Measurements from ENCODE around the gene ARF4. TPM values are rescaled to one million over a fixed set of nuclear protein-coding genes. Genes with fewer than 3 reads are reported as not detected.

The ARF4 gene
- total RNA-seq, 1 experiment from 2014 or later, result 117 TPM

DNA sequence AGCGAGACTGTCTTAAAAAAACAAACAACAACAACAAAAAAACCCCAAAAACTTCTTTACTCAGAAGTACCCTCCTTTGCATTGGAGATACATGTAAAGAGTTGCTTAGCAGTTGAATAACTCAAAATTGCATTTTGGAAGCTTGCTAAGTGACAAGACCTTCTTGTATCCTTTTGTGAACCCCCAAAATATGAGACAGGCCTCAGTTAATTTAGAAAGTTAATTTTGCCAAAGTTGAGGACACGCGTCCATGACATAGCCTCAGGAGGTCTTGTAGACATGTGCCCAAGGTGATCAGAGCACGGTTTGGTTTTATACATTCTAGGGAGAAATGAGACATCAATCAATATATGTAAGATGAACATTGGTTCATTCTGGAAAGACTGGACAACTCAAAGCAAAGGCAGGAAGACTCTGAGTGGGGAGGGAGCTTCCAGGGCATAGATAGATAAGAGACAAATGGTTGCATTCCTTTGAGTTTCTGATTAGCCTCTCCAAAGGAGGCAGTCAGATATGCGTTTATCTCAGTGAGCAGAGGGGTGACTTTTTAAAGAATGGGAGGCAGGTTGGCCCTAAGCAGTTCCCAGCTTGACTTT, 1.7 kb upstream of the ARF4 start (continued):
- TF ChIP-seq, protein P1, sequence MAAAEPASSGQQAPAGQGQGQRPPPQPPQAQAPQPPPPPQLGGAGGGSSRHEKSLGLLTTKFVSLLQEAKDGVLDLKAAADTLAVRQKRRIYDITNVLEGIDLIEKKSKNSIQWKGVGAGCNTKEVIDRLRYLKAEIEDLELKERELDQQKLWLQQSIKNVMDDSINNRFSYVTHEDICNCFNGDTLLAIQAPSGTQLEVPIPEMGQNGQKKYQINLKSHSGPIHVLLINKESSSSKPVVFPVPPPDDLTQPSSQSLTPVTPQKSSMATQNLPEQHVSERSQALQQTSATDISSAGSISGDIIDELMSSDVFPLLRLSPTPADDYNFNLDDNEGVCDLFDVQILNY (CRISPR knock-in tag; IDR thresholded peaks at IDR 0.05), result no peak
- TF ChIP-seq, protein P2, sequence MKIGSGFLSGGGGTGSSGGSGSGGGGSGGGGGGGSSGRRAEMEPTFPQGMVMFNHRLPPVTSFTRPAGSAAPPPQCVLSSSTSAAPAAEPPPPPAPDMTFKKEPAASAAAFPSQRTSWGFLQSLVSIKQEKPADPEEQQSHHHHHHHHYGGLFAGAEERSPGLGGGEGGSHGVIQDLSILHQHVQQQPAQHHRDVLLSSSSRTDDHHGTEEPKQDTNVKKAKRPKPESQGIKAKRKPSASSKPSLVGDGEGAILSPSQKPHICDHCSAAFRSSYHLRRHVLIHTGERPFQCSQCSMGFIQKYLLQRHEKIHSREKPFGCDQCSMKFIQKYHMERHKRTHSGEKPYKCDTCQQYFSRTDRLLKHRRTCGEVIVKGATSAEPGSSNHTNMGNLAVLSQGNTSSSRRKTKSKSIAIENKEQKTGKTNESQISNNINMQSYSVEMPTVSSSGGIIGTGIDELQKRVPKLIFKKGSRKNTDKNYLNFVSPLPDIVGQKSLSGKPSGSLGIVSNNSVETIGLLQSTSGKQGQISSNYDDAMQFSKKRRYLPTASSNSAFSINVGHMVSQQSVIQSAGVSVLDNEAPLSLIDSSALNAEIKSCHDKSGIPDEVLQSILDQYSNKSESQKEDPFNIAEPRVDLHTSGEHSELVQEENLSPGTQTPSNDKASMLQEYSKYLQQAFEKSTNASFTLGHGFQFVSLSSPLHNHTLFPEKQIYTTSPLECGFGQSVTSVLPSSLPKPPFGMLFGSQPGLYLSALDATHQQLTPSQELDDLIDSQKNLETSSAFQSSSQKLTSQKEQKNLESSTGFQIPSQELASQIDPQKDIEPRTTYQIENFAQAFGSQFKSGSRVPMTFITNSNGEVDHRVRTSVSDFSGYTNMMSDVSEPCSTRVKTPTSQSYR (CRISPR knock-in tag; IDR thresholded peaks at IDR 0.05), result no peak
- TF ChIP-seq RELA (CRISPR knock-in tag; IDR thresholded peaks at IDR 0.05; ENCODE audit: borderline replicate concordance) (no peak), ZNF396 (CRISPR knock-in tag; IDR thresholded peaks at IDR 0.05; ENCODE audit: borderline replicate concordance) (no peak)
- TF ChIP-seq, protein P3, sequence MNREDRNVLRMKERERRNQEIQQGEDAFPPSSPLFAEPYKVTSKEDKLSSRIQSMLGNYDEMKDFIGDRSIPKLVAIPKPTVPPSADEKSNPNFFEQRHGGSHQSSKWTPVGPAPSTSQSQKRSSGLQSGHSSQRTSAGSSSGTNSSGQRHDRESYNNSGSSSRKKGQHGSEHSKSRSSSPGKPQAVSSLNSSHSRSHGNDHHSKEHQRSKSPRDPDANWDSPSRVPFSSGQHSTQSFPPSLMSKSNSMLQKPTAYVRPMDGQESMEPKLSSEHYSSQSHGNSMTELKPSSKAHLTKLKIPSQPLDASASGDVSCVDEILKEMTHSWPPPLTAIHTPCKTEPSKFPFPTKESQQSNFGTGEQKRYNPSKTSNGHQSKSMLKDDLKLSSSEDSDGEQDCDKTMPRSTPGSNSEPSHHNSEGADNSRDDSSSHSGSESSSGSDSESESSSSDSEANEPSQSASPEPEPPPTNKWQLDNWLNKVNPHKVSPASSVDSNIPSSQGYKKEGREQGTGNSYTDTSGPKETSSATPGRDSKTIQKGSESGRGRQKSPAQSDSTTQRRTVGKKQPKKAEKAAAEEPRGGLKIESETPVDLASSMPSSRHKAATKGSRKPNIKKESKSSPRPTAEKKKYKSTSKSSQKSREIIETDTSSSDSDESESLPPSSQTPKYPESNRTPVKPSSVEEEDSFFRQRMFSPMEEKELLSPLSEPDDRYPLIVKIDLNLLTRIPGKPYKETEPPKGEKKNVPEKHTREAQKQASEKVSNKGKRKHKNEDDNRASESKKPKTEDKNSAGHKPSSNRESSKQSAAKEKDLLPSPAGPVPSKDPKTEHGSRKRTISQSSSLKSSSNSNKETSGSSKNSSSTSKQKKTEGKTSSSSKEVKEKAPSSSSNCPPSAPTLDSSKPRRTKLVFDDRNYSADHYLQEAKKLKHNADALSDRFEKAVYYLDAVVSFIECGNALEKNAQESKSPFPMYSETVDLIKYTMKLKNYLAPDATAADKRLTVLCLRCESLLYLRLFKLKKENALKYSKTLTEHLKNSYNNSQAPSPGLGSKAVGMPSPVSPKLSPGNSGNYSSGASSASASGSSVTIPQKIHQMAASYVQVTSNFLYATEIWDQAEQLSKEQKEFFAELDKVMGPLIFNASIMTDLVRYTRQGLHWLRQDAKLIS (CRISPR knock-in tag; IDR thresholded peaks at IDR 0.05; ENCODE audit: borderline replicate concordance), result no peak

- Mint-ChIP-seq H3K4me3 (peak overlapping the region; percentile 99), H3K4me1 (peaks cover 23% of the 10 kb centered on the region), H3K27me3 (ENCODE audit: low read depth) (no peaks in the 10 kb centered on the region), H3K9me3 (no peaks in the 10 kb centered on the region), H3K27ac (peak overlapping the region; percentile 100), H3K36me3 (peaks cover 12% of the 10 kb centered on the region)
- 0 out of 2 replicates have a peak, but pooled peaks have one; percentile 41 for TF ChIP-seq ZNF416 (CRISPR knock-in tag; IDR thresholded peaks at IDR 0.05)
- TF ChIP-seq EMX1 (CRISPR knock-in tag; IDR thresholded peaks at IDR 0.05), result no peak
- 0 out of 2 replicates have a peak, but pooled peaks have one; percentile 12 for TF ChIP-seq TEAD1 (CRISPR knock-in tag; IDR thresholded peaks at IDR 0.05)
- TF ChIP-seq, protein P4, sequence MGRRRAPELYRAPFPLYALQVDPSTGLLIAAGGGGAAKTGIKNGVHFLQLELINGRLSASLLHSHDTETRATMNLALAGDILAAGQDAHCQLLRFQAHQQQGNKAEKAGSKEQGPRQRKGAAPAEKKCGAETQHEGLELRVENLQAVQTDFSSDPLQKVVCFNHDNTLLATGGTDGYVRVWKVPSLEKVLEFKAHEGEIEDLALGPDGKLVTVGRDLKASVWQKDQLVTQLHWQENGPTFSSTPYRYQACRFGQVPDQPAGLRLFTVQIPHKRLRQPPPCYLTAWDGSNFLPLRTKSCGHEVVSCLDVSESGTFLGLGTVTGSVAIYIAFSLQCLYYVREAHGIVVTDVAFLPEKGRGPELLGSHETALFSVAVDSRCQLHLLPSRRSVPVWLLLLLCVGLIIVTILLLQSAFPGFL (CRISPR knock-in tag; IDR thresholded peaks at IDR 0.05; ENCODE audit: borderline replicate concordance), result no peak
- 0 out of 2 replicates have a peak, but pooled peaks have one; percentile 59 for TF ChIP-seq NR3C1 (CRISPR knock-in tag; conservative IDR thresholded peaks at IDR 0.05; ENCODE audit: low read depth)
- peak; percentile 61 for DNase-seq (ENCODE audit: low spot score)
- ChIA-PET CTCF (interaction anchor here (0.7 to 1.6 kb wide), 2 partner anchors 199 to 427 kb away, joined by 3 read pairs; no protein-coding TSS in a partner anchor), POLR2A (interaction anchor here (1.8 to 2.1 kb wide), 2 partner anchors 40 to 159 kb away, joined by 7 to 20 read pairs; partner anchors contain the start of genes PDE12 and SLMAP)
- ATAC-seq, result peak; percentile 4
Measured at GRCh38 chr3:57596495-57597126, 533 bp downstream of the ARF4 start.

DNA sequence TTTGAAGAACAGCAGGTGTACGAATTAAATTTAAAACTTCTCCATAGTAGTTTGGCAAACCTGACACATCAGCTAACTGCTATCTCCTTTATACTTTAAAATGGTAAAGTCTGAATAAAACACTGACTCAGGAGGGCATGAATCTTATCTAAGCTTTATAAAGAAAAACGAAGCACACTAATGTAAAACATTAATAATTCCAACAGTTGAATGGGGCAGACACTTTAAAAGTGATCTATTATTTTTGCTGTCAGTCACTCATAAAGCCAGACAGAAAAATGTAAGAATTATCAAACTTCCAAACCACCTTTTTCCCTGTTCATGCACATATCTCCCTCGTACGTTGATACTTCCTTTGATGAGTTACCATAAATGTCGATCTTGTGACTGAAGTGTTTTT, 2.6 kb downstream of the ARF4 start:
- Mint-ChIP-seq H3K4me3 (peak overlapping the region; percentile 99), H3K36me3 (peaks cover 15% of the 10 kb centered on the region), H3K4me1 (peaks cover 23% of the 10 kb centered on the region), H3K27ac (peak overlapping the region; percentile 91), H3K9me3 (no peaks in the 10 kb centered on the region), H3K27me3 (ENCODE audit: low read depth) (no peaks in the 10 kb centered on the region)
- POLR2A ChIA-PET, result no interaction called here
- DNase-seq (ENCODE audit: low spot score), result no peak
- CTCF ChIA-PET, result no interaction called here
- ATAC-seq, result no peak
- TF ChIP-seq KAT7 (CRISPR knock-in tag; IDR thresholded peaks at IDR 0.05; ENCODE audit: borderline replicate concordance) (no peak), ZNF121 (CRISPR knock-in tag; IDR thresholded peaks at IDR 0.05) (no peak), JAZF1 (CRISPR knock-in tag; IDR thresholded peaks at IDR 0.05) (no peak), HMGA2 (CRISPR knock-in tag; IDR thresholded peaks at IDR 0.05) (no peak), MYBL2 (CRISPR knock-in tag; IDR thresholded peaks at IDR 0.05) (no peak), NFE2L1 (CRISPR knock-in tag; IDR thresholded peaks at IDR 0.05) (no peak)
- TF ChIP-seq, protein P5, sequence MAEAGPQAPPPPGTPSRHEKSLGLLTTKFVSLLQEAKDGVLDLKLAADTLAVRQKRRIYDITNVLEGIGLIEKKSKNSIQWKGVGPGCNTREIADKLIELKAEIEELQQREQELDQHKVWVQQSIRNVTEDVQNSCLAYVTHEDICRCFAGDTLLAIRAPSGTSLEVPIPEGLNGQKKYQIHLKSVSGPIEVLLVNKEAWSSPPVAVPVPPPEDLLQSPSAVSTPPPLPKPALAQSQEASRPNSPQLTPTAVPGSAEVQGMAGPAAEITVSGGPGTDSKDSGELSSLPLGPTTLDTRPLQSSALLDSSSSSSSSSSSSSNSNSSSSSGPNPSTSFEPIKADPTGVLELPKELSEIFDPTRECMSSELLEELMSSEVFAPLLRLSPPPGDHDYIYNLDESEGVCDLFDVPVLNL (CRISPR knock-in tag; IDR thresholded peaks at IDR 0.05; ENCODE audit: borderline replicate concordance, low read depth), result no peak

All from WTC11 (cell line).